ENCODE results near the gene TBCD.
A peak's percentile ranks its signal among the peaks of the same experiment; 100 is the strongest.
"Not testable (repeated sequence)": the region's sequence is repeated elsewhere in the genome, so short reads cannot be mapped to it uniquely, and the experiment has no call there.

Gene TBCD

DNA sequence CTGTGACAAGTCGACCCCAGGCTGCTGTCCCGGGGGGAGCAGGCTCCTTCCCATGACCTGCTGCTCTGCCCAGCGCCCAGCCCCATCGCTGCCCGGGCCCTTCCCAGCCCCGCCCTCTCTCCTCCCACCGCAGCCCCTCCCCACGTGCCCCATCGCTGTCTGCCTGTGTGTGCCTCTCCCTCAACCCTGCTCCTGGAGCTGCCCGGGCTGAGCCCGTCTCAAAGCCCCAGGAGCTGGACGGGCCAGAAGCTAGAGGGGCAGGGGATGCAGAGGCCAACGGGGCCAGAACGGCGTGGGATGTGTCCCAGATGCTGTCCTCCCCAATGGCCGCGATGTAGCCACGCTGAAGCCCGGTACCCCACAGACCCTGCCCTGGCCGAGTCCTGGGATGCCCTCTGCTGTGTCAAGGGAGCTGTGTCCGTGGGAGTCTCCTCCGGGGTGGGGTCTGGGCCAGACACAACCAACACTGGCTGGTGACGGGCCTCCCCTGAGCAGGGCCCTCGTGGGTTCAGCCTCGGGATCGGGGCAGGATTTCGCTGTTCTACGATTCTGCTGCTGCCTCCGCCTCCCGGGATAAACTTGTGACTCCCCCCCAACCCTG lies 206.2 kb downstream of the TBCD start:
- DNase-seq (ENCODE audit: low read depth): no peak

DNA sequence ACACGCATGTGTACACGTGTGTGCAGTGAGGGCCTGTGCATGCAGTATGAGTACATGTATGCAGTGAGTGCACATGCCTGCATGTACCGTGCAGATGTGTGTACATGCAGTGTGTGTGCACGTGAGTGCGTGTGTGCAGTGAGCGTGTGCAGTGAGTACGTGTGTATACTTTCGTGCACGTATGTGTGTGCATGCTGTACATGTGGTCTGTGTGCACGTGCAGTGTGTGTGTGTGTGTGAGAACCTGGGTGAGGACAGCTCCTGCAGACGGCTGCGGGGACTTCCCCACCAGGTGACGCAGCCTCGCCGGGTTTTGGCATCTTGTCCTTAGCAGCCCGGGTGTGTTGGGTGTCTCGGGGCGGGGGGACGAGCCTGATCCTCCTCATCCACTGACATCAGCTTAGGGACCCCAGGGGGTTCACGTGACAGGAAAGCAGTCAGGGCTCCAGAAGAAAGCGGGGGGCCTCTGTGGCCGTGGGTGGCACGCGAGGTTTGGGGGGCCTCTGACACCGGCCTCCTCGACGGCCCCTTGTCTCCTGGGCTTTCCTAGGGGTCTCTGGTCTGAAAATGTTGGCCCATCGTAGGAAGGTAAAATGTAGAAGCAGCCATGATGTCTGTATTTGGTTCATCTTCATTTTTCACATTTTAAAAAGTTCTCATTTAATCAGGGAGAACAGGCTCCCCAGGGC lies 207.5 kb downstream of the TBCD start:
- DNase-seq (ENCODE audit: low read depth): no peak

DNA sequence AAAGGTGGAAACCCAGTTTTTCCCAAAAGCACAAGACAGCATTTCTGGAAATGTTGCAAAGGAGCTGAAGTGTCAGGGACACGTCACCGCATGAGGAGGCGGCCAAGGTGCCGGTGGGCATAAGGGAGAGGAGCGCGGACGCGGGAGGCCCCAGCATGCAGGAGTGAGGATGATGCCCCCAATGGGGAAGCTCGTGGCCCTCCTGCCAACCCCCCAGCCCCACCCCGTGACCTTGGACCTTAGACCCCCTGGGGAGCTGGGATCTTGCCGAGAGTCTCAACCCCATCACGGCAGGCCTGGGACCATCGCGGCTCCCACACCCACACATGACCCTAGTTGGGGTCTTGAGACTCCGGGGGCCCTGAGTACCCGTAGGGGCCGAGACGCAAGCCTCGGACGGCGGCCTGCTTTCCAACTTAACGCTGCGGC lies 208.1 kb downstream of the TBCD start:
- no peak for DNase-seq (ENCODE audit: low read depth)

DNA sequence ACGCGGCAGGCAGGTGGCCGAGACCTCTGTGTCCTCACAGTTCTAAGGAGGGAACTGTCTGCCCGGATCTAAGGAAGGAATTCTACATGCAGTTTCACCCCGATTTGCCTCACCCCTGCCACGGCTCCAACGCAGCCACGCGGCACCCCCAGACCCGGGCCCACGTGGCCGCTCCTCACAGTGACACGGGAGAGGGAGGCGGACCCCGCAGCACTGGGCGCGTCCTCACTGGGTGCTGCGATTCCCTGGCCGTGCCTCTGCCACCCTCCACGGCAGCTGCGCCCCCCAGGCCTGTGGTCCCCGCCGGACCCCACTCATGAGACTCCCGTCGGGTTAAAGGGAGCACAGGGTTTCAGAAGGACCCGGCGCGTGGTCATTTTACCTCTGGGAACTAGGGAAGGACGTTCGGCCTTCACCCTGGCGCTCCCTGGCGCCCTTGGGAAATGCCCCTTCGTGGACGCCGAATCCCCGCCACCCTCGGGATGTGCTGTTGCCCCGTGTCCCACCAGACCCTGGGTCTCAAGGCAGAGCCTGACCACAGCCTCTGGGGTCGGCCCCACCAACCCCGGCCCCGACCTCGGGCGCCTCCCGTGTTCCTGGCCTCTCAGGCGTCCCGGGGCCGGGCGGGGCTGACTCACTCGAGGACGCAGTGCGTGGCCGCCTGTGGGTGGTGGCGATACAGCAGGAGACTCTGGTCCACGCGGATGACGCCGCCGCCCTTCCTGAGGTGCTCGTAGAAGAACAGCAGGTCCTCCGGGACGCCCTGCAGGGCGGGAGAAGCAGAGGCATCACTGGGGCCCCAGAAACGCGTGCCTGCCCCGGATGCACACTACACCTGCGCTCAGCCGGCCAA lies 208.8 kb downstream of the TBCD start:
- DNase-seq (ENCODE audit: low read depth): no peak

DNA sequence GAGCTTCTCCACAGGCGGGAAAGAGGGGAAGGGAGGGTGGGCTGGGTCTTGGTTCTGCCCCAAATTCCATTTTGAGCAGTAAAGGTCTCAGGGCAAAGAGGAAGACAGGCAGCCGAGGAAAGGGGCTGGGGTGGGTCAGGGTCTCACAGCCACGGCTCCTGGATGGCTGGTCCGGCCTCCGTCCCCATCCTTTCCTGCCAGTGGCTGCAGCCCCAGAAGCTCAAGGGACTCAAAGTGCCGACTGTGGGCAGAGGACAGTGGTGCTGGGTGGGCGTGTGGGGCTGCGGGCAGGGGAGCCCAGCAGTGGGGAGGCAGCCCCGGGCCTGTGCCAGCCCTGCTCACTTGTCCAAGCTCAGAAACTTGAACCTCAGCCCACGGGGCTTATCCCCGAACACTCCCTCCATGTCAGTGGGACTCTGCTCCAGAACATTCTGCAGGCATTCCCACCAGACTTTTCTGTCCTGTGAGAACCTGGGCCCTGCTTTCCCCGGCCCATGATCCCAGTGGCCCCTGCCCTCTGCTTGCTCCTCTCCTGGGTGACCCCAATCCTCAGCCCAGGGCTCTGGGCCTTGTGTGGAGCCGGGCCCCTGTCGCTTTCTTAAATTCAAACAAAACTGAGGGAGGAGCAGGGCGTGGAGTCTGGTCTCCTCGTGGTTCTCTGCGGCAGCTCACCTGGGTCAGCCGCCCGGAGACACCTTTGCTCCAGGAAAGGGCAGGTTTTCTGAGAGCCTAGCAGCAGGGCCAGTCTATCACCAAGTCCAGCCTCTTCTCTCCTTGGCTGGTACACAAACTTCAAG lies 209.7 kb downstream of the TBCD start:
- no peak for DNase-seq (ENCODE audit: low read depth)

DNA sequence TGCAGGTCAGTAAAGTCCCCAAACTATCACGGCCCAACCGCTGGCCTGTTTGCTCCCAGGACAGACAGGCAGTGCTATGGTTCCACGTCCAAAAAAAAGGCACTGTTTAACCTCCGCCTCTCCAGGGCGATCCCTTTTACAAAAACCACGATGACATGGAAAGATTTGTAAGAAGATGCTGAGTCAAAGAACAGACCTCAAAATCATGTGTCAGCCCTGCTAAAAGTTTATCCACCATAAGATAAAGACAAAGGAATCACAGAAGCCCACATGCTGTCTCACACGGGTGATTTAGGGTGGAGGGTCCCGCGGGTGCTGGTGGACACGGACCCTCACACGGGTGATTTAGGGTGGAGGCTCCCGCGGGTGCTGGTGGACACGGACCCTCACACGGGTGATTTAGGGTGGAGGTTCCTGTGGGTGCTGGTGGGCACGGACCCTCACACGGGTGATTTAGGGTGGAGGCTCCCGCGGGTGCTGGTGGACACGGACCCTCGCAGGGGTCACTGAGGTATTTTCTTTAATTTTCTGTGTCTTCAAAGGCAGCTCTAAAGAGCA lies 210.4 kb downstream of the TBCD start:
- no peak for DNase-seq (ENCODE audit: low read depth)

DNA sequence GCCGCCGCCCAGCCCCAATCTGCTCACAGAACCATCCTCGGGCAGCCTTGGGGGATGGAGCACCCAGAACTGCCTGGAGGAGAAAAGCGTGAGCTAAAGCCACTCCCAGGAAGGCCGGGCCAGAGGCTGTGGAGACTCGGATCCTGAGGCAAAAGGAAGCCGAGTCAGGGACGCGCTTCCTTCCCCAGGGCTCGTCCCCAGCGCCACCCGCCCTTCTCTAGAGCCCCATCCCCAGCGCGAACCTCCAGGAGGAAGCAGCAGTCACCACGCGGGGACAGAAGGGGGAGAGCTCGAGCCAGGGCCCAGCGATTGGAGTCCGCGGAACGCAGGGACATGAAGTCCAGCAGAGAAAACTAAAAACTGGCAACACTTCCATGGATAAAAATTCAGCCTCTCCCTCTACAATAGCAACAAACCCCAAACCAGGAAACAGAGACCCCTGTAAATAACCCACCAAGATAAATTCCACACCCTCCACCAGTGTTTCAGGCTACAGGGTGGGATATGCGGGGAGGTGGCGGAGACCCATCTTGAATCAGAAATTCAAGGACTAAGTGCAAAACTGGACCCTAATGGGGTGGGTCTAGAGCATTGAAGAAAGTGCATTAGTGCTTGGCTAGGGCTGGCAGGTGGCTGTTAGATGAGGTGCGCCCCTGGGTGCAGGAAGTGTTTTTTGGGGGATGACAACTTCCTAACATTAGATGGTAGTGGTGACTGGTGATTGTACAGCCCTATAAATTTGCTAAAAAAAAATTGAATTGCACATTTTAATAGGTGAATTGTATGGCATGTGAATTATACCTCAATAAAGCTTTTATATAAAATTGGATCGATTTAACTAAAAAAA lies 211.5 kb downstream of the TBCD start:
- peak; percentile 6 for DNase-seq (ENCODE audit: low read depth)

DNA sequence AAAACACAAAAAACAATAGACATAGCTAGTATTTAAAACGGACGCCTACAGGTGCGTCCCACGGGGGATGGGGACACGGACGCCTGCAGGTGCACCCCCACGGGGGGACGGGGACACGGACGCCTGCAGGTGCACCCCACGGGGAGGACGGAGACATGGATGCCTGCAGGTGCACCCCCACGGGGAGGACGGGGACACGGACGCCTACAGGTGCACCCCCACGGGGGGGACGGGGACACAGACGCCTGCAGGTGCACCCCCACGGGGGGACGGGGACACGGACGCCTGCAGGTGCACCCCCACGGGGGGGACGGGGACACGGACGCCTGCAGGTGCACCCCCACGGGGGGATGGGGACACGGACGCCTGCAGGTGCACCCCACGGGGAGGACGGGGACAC lies 212.6 kb downstream of the TBCD start:
- not testable (repeated sequence) for DNase-seq (ENCODE audit: low read depth)

DNA sequence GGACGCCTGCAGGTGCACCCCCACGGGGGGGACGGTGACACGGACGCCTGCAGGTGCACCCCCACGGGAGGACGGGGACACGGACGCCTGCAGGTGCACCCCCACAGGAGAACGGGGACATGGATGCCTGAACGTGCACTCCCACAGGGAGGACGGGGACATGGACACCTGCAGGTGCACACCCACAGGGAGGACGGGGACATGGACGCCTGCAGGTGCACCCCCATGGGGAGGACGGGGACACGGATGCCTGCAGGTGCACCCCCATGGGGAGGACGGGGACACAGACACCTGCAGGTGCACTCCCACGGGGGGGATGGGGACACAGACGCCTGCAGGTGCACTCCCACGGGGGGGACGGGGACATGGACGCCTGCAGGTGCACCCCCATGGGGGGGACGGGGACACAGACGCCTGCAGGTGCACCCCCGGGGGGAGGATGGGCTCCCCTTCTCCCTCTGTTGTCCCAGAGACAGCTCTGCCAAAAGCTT lies 213.0 kb downstream of the TBCD start:
- no peak for DNase-seq (ENCODE audit: low read depth)

DNA sequence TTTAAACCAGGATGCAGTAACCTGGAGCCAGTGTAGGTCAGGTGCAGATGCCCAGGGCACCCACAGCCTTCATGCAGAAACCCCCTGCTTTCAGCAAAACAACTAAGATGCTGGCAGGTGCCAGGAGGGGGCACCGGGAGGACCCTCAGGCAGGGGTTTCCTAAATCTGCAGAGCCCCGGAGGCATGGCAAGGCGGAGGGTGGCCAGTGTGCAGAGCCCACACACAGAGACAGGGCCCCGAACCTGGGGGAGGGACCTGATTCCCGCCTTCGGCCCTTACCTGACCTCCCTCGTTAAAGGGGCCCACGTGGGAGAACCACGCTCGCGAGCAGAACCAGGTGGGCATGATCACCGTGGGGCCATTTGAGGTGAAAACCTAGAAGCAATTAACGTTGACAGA lies 213.5 kb downstream of the TBCD start:
- no peak for DNase-seq (ENCODE audit: low read depth)

DNA sequence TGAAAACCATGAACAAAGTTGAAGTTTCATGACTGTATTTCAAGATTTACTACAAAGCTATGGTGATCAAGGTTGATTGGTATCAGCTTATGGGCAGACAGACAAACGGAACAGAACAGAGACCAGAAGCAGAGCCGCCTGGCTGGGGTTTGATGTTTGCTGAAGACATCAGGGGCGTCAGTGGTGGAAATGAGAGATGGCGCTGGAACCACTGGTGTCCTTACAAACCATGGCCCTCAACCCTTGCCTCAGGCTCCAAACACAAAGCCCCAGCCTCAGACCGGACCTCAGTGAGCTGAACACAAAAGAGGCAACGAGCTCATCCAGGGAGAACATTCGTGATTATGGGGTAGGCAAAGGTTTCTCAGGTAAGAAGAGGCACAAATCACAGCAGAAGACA lies 214.6 kb downstream of the TBCD start:
- DNase-seq (ENCODE audit: low read depth): no peak

DNA sequence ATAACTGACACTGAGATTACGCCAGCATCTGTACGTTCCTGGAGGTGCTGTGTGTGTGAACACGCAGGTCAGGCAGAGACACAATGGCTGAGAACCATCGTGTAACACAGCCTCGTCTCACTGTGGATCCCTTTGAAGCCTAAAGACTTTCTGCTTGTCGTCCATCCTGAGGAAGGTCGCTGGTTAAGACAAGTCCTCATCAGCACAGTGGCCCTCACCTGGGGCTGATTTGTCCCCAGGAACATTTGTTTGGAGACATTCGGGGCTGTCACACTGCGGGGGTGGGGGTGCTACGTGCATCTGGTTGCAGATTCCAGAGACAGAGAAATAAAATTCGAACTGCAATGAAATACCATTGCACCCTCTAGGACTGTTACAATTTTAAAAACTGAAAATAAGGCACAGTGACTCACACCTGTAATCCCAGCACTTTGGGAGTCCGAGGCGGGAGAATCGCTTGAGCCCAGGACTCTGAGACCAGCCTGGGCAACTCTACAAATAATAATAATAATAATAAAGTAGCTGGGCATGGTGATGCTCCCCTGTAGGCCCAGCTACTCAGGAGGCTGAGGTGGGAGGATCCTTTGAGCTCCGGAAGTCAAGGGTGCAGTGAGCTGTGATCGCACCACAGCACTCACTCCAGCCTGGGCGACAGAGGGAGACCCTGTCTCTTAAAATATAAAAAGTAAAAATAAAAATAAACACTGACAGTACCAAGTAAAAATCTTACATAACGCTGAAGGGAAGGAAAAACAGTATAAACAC lies 215.6 kb downstream of the TBCD start:
- DNase-seq (ENCODE audit: low read depth): no peak

DNA sequence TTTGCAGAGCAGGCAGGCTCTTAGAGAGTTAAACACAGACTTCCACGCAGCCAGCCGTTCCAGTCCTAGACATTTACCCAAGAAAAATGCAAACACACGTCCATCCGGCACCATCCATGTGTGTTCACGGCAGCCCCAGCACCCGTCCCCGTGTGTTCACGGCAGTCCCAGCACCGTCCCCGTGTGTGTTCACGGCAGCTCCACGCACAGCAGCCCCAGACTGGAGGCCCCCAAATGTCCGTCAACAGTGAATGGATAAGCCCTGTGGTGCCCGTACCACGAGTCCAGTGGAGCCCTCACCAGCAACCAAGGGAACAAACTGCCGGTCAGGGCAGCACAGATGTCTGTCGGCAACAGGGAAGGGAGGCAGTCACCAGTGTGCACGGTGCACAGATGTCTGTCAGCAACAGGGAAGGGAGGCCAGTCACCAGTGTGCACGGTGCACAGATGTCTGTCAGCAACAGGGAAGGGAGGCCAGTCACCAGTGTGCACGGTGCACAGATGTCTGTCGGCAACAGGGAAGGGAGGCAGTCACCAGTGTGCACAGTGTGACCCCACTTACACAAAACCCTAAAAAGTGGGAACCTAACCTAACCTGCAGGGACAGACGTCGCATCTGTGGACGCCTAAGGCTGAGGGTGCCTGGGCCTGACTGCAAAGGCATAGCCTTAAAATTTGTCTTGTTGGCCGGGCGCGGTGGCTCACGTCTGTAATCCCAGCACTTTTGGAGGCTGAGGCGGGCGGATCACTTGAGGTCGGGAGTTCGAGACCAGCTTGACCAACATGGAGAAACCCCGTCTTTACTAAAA lies 216.4 kb downstream of the TBCD start:
- not testable (repeated sequence) for DNase-seq (ENCODE audit: low read depth)

DNA sequence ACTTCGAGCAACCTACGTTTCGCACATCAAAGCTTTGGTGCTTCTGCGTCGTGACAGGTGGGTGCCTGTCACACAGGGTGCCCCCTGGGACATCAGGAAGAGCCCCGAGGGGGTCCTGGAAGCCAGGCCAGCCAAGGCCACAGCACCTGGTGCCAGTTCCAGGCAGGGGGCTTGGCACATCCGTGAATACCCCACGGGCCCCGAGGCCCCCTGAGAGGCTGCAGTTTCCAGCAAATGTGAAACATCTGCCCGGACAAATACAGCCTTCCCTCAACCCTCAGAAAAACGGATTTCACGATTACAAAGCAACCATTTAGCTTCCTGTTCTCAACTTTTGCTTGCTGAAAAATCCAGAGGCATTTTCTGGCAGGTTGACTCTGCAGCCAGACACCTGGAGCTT lies 218.2 kb downstream of the TBCD start:
- DNase-seq (ENCODE audit: low read depth): no peak

DNA sequence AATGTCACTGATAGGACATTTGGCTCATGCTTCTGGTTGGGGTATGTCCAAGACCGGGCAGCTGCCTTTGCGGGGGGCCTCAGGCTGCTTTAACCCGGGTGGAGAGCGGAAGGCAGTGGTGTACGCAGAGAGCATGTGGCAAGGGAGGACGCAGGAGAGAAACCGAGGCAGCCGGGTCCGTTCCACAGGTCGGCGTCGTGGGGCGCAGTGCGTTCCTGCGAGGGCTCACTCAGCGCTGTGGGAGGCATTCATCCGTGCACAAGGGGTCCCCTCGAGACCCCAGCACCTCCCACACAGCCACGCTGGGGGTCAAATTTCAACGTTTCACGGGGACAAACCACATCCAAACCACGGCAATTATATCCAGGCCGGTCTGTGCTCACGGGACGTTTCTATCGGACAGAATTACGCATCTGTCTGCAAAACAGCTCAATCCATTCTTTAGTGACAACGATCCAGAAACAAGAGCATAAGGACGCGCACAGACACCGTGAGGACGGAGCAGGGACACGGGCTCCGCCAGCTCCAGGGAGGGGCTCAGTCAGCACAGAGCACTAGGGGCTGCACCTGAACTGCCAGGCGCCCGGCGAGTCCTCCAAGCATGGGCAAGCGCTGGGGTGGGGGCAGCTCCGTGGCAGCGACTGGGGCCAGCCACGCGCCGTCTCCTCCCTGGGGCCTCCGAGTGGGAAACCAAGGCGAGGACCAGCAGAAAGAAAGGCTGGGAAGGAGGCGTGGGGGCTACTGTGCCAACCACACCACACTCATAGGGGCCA lies 219.1 kb downstream of the TBCD start:
- no peak for DNase-seq (ENCODE audit: low read depth)

DNA sequence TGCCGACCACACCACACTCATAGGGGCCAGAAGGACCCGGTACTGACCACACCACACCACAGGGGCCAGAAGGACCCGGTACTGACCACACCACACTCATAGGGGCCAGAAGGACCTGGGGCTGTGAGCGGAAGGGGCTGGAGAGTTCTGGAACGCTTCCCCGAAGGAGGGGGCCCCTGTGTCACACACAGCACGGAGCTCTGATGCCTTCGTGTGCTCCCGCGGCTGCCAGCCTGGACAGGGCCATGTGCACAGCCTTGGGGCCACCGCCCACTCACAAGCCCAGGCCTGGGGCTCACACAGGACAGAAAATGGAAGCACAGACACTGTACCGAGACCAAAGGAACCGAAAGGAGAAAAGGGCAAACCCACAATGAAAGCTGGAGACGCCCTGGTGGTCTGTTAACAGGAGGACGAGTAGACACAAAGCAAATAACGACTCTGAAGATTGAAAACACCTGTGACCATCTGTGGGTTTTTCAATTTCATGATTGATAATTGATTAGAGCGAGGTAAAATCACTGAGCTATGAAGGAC lies 221.0 kb downstream of the TBCD start:
- no peak for DNase-seq (ENCODE audit: low read depth)

DNA sequence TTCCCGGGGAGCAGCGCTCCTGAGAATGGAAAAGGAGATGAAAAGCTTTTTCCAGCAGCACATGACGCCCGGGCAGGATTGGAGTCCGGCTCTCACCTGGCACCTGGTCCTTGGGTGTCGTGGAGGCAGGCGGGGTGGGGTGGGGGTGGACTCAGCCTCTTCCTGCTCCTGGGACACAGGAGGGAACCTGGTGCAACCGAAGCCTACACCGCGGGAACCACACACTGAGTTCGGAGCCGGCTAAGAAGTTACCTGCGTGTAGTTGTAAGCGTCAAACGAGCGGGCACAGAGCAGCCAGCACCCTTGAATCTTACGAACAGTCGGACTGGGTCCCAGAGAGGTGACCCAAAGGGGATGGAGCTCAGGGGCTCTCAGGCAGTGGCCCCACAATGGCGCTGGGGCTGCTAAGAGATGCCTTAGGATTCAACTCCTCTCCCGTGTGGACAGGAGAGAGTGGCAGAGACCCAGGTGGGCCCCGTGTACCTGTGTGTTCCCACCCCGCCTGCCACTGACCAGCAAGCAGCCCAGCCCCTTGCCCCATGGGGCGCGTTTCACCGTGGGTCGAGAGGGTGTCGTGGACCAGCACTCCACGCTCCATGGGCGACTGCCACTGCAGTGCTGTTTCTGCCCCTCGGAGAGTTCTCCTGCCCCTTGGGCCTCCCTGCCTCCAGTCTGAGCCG lies 221.7 kb downstream of the TBCD start:
- DNase-seq (ENCODE audit: low read depth): no peak
